T47D (cell line): ENCODE measurements around the gene FNDC1.

Experiments used
- DNase-seq, 2 experiments: peaks; one replicate each; pipeline versions ENCODE4 v3.0.0 to v3.0.0-alpha.2; 2011 to 2012; ENCODE audit warnings: low read depth in 1 of 2, low spot score in 1 of 2
- JUND ChIP-seq: IDR thresholded peaks from 2 replicates; pipeline ENCODE4 v1.6.1; 2012; ENCODE audit warnings: low read depth
- in situ Hi-C: cut with HindIII; loops from 2 replicates; pipeline ENCODE4 v1.10.0; 2016; ENCODE audit warnings: low sequenced_read_pairs, low pct_unique_long_range_greater_than_20kb

The FNDC1 gene

GRCh38 chr6:159315562-159315961 lies 146.4 kb downstream of the FNDC1 start:
- DNase-seq: no peak
- TF ChIP-seq JUND: no peak
- in situ Hi-C loops: no loop called here

GRCh38 chr6:159317430-159317829 lies 148.2 kb downstream of the FNDC1 start:
- in situ Hi-C loops: no loop called here
- no peak for DNase-seq

GRCh38 chr6:159321267-159321666 lies 152.1 kb downstream of the FNDC1 start:
- TF ChIP-seq JUND: no peak
- in situ Hi-C loops: no loop called here
- no peak for DNase-seq

More at GRCh38 chr6:159317430-159317829, 148.2 kb downstream of the FNDC1 start:
- no peak for TF ChIP-seq JUND
